B cell (primary cell): ENCODE measurements around the gene PLIN4. TPM values are rescaled to one million over a fixed set of nuclear protein-coding genes. Genes with fewer than 3 reads are reported as not detected.

Experiments
- ATAC-seq: fragments of 200-7000 bp; cut with Tn5 transposase; one replicate; pipeline ENCODE4 v1.10.0; 2021; ENCODE audit warnings: low read depth, mild to moderate bottlenecking, moderate number of reproducible peaks, moderate library complexity
- CTCF ChIA-PET: fragments of 350-600 bp; sonication (Branson Sonifier 250); formaldehyde crosslinking; loops from one replicate; lab custom pipeline; 2021; ENCODE audit warnings: antibody characterized with exemption, inconsistent platforms; lab: Charles Lee
- POLR2A ChIA-PET: fragments of 350-600 bp; sonication (Branson Sonifier 250); formaldehyde crosslinking; loops from one replicate; lab custom pipeline; 2021; ENCODE audit warnings: antibody characterized with exemption; lab: Charles Lee
- DNase-seq: peaks from one replicate; pipeline ENCODE4 v3.0.0; 2013
- H2AFZ ChIP-seq: 2 replicates; pipeline ENCODE4 v1.6.1; 2012; ENCODE audit warnings: mild to moderate bottlenecking, low read depth, low read length; ENCODE audit not compliant: insufficient read depth, poor library complexity, severe bottlenecking
- H3K27ac ChIP-seq, 2 donors: 1 replicate in 1 of 2; 2 replicates in 1 of 2; pipeline ENCODE4 v1.5.1; 2012 to 2013; ENCODE audit warnings: low read length in 2 of 2, mild to moderate bottlenecking in 2 of 2, moderate library complexity in 1 of 2
- H3K27me3 ChIP-seq, 4 experiments: fragments of 200-600 bp in 1 of 4; sonication (generic) in 1 of 4; replicated peaks in 1 of 4; 1 replicate in 2 of 4; 2 replicates in 2 of 4; pipeline versions ENCODE4 v1.6.1 to v1.7.0; 2013 to 2016; ENCODE audit warnings: low read length in 3 of 4, mild to moderate bottlenecking in 2 of 4, mixed read lengths in 1 of 4, moderate library complexity in 1 of 4; ENCODE audit not compliant: insufficient read depth in 4 of 4, control insufficient read depth in 3 of 4; ENCODE audit errors: control extremely low read depth in 1 of 4
- H3K36me3 ChIP-seq, 2 experiments: replicated peaks in 1 of 2; 1 replicate in 1 of 2; 2 replicates in 1 of 2; pipeline versions ENCODE4 v1.6.1 to v1.7.1; 2013; ENCODE audit warnings: low read length in 1 of 2; ENCODE audit not compliant: insufficient read depth in 2 of 2, control insufficient read depth in 1 of 2; ENCODE audit errors: control extremely low read depth in 1 of 2, extremely low read depth in 1 of 2
- H3K4me1 ChIP-seq, 2 donors: fragments of 200-600 bp in 1 of 2; sonication (generic) in 1 of 2; 1 replicate in 1 of 2; 2 replicates in 1 of 2; pipeline versions ENCODE4 v1.5.1 to v1.6.1; 2013 to 2017; ENCODE audit warnings: low read length in 2 of 2; ENCODE audit not compliant: control insufficient read depth in 2 of 2, insufficient read depth in 2 of 2
- H3K4me2 ChIP-seq: replicated peaks from 2 replicates; pipeline ENCODE3; 2012; ENCODE audit warnings: mild to moderate bottlenecking, low read depth, low read length; ENCODE audit not compliant: poor library complexity, severe bottlenecking
- H3K4me3 ChIP-seq, 5 experiments: fragments of 200-600 bp in 1 of 5; sonication (generic) in 1 of 5; 1 replicate in 3 of 5; 2 replicates in 2 of 5; pipeline versions ENCODE4 v1.5.1 to v1.7.0; 2011 to 2016; ENCODE audit warnings: low read length in 4 of 5, mild to moderate bottlenecking in 4 of 5, low read depth in 2 of 5, control low read depth in 1 of 5, moderate library complexity in 1 of 5; ENCODE audit not compliant: insufficient read depth in 1 of 5; ENCODE audit errors: control extremely low read depth in 1 of 5, extremely low read depth in 1 of 5
- H3K79me2 ChIP-seq: fragments of 200-600 bp; sonication (generic); one replicate; pipeline ENCODE4 v1.6.0; 2016; ENCODE audit warnings: low read length; ENCODE audit not compliant: control insufficient read depth, insufficient read depth
- H3K9ac ChIP-seq: fragments of 200-600 bp; sonication (generic); 2 replicates; pipeline ENCODE4 v1.6.1; 2017; ENCODE audit warnings: mild to moderate bottlenecking, low read length, moderate library complexity
- H3K9me3 ChIP-seq, 3 donors: one replicate each; pipeline versions ENCODE4 v1.6.1 to v1.7.1; 2013; ENCODE audit warnings: low read length in 2 of 3; ENCODE audit not compliant: control insufficient read depth in 2 of 3, insufficient read depth in 1 of 3; ENCODE audit errors: control extremely low read depth in 1 of 3
- H4K20me1 ChIP-seq: 2 replicates; pipeline ENCODE4 v1.6.0; 2012; ENCODE audit warnings: mild to moderate bottlenecking, low read length; ENCODE audit not compliant: insufficient read depth, control insufficient read depth, poor library complexity, severe bottlenecking
- H3K27ac Mint-ChIP-seq: one replicate; pipeline ENCODE4 v1.8.0; 2021; ENCODE audit warnings: mixed read lengths
- H3K27me3 Mint-ChIP-seq: one replicate; pipeline ENCODE4 v1.8.0; 2021; ENCODE audit warnings: mixed read lengths
- H3K4me1 Mint-ChIP-seq: one replicate; pipeline ENCODE4 v1.8.0; 2021; ENCODE audit warnings: mixed read lengths
- H3K4me3 Mint-ChIP-seq: one replicate; pipeline ENCODE4 v1.8.0; 2021; ENCODE audit warnings: mixed read lengths
- H3K9me3 Mint-ChIP-seq: one replicate; pipeline ENCODE4 v1.8.0; 2022; ENCODE audit warnings: mixed read lengths; ENCODE audit not compliant: insufficient read depth
- CTCF ChIP-seq: fragments of 200-600 bp; IDR thresholded peaks from one replicate; pipeline ENCODE4 v1.8.0; 2022; ENCODE audit warnings: antibody characterized with exemption, mild to moderate bottlenecking
- EZH2 ChIP-seq: IDR thresholded peaks from 2 replicates; pipeline ENCODE4 v1.6.1; 2012; ENCODE audit warnings: borderline replicate concordance, low read depth, mild to moderate bottlenecking, moderate library complexity, low read length; ENCODE audit not compliant: insufficient read depth, poor library complexity, severe bottlenecking
- WGBS: methylation state at CpG from one replicate; pipeline ENCODE4 v1.1.5; 2013; ENCODE audit warnings: missing lambda C conversion rate; ENCODE audit not compliant: insufficient coverage; 5-methylcytosine and 5-hydroxymethylcytosine counted together
- intact Hi-C: fragments of 100-400 bp; cut with micrococcal nuclease; formaldehyde crosslinking; loops from one replicate; pipeline ENCODE4 v1.10.0; 2022
- polyA plus RNA-seq: library from polyadenylated mRNA; depleted of rRNA; stranded (reverse); fragments of >200 nt; gene quantifications from 2 replicates; pipeline ENCODE4 v1.2.3, GENCODE V29; 2012
- total RNA-seq, 2 donors: library from RNA; stranded (reverse); fragments of 120-200 nt in 1 of 2; gene quantifications; 1 replicate in 1 of 2; 2 replicates in 1 of 2; pipeline versions ENCODE4 v1.2.3 to v1.2.4, GENCODE V29; 2013 to 2022

The PLIN4 gene
- total and polyA plus RNA-seq, 2 donors (not counting 1 experiment from before 2014, with no cell fraction given) = 0.04 to 0.07 TPM

GRCh38 chr19:4557144-4557970, 39.1 kb upstream of the PLIN4 start:
- Histone ChIP-seq H3K27ac (no peak overlapping the region), H4K20me1 (no peaks in the 10 kb centered on the region), H3K79me2 (no peaks in the 10 kb centered on the region), H3K27me3 (peaks cover 0 to 11% (median 2%) of the 10 kb centered on the region in 4 experiments), H3K36me3 (no peaks in the 10 kb centered on the region), H3K4me2 (no peak overlapping the region), H3K9me3 (peaks cover 0 to 14% (median 0%) of the 10 kb centered on the region in 3 donors), H3K4me1 (peaks cover 0 to 4% of the 10 kb centered on the region in 2 donors), H3K4me3 (no peak overlapping the region), H2AFZ (no peak overlapping the region), H3K9ac (no peak overlapping the region)
- Mint-ChIP-seq H3K27ac (no peak overlapping the region), H3K4me3 (no peak overlapping the region), H3K27me3 (peaks cover 9% of the 10 kb centered on the region), H3K9me3 (no peaks in the 10 kb centered on the region), H3K4me1 (peaks cover 3% of the 10 kb centered on the region)
- TF ChIP-seq EZH2 (no peak), CTCF (no peak)
- intact Hi-C loops = loop anchor here (5.0 kb wide), 1 partner anchor 80 kb away; the partner anchor contains the start of gene TNFAIP8L1
- ATAC-seq = no peak
- POLR2A ChIA-PET = no interaction called here
- 85% methylated on average over 28 of the region's 33 CpGs for WGBS
- no peak for DNase-seq
- CTCF ChIA-PET = interaction anchor here (0.6 to 1.0 kb wide), 2 partner anchors 79 to 80 kb away, joined by 3 to 5 read pairs; no protein-coding TSS in a partner anchor
